GM06990 (cell line): ENCODE data around the gene VOPP1.
A peak's percentile ranks its signal among the peaks of the same experiment; 100 is the strongest.

Source experiments
- DNase-seq: peaks from one replicate; pipeline ENCODE4 v3.0.0-alpha.2; 2011; ENCODE audit not compliant: insufficient read length; ENCODE audit errors: extremely low read depth
- H3K27me3 ChIP-seq: replicated peaks from 2 replicates; pipeline ENCODE4 v1.6.0; 2011; ENCODE audit warnings: low read length; ENCODE audit not compliant: control insufficient read depth, insufficient read depth
- H3K36me3 ChIP-seq: 2 replicates; pipeline ENCODE4 v1.5.1; 2011; ENCODE audit warnings: low read length; ENCODE audit not compliant: control insufficient read depth, insufficient read depth
- H3K4me3 ChIP-seq: replicated peaks from 2 replicates; pipeline ENCODE4 v1.5.1; 2011; ENCODE audit warnings: low read depth, mild to moderate bottlenecking, control low read depth, low read length
- CTCF ChIP-seq: IDR thresholded peaks from 2 replicates; pipeline ENCODE4 v1.5.1; 2011; ENCODE audit warnings: low read length, control low read depth, mild to moderate bottlenecking, inconsistent platforms; ENCODE audit not compliant: insufficient read depth, poor library complexity, severe bottlenecking

Gene VOPP1

DNA sequence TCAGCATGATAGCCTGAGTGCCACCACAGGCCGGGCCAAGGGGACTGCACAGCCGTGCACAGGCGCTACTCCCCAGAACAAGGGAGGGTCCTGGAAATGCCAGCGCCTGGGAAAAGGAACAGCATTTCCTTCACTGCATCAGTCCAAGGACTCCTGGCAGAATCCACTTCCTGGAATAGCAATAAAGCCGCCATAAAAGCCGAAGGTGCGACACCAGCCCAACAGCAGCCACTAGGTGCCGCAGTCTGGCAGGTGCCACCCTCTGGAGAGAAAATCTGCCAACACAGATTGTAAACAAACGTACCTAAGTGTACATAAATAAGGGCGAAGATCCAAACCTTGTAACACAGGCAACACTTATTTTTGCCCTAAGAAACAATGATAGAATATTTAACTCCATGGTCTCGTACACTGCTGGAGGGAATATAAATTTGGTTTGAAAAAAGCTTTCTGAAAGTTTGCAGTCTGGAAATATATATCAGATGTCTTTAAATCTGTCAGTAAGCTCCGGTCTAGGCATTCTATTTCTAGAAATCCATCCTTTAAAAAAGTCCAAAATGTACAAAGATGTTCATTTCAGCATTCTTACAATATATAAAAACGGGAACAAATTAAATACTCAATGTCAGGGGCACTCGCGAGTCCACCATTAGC lies 22.2 kb downstream of the VOPP1 start:
- Histone ChIP-seq H3K4me3 (peak overlapping the region; percentile 10; the same call in 1 of the 2 replicates), H3K27me3 (no peaks in the 10 kb centered on the region), H3K36me3 (peaks cover 10% of the 10 kb centered on the region)
- no peak for DNase-seq
- TF ChIP-seq CTCF, result peak; percentile 91

DNA sequence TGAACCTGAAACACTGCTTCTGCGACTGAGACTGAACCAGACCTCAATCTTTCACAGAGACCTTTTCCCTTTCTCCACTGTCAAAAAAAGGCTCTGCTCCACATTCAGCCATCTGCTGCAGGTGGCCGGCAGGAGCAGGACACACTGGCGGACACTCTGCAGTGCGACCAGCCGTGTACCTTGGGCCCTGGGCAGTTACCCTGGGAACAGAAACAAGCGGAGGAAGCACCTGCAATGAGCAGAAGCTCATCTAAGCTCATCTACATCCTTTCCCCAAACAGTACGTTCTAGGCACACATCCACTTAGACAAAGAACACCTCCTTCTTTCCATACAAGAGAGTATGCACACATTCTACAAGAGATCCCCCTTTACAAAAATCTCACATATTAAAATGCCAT lies 22.8 kb downstream of the VOPP1 start:
- H3K4me3 ChIP-seq, result peak overlapping the region; percentile 6; the same call in 1 of the 2 replicates

DNA sequence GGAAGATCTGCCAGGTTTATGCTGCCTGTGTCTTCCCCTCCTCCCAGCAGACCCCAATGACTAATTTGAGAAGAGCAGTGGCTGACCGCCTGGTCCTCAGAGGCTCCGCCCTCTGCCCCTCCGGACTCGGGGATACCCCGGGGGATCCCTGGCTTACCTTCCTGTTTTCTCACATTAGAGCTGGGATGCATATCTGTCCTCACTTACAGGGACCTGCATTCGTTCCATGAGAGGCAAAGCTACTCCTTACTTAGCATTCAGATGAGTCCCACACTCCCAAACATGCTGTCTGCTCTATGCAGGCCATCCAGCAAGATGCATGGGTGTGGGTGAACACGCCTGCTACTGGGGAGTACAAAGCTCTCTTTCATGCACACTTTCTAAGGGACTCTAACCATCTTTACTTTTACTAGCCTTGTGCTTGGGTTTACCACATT lies 24.0 kb downstream of the VOPP1 start:
- H3K27me3 ChIP-seq, result no peaks in the 10 kb centered on the region
- TF ChIP-seq CTCF, result no peak
- H3K4me3 ChIP-seq, result no peak overlapping the region
- H3K36me3 ChIP-seq, result peaks cover 6% of the 10 kb centered on the region
- DNase-seq, result peak; percentile 71

More for the DNA sequence above, 22.8 kb downstream of the VOPP1 start:
- peak; percentile 54 for DNase-seq
- Histone ChIP-seq H3K27me3 (no peaks in the 10 kb centered on the region), H3K36me3 (peaks cover 7% of the 10 kb centered on the region)
- no peak for TF ChIP-seq CTCF

GRCh38 chr7:55546814-55547213 lies 25.5 kb downstream of the VOPP1 start:
- H3K36me3 ChIP-seq, result peaks cover 6% of the 10 kb centered on the region
- no peak for DNase-seq
- H3K4me3 ChIP-seq, result peak overlapping the region; percentile 11; the same call in 1 of the 2 replicates
- TF ChIP-seq CTCF, result no peak
- H3K27me3 ChIP-seq, result no peaks in the 10 kb centered on the region

- no peak for TF ChIP-seq CTCF
- no peak for DNase-seq
- H3K4me3 ChIP-seq, result no peak overlapping the region
- H3K36me3 ChIP-seq, result peaks cover 5% of the 10 kb centered on the region
- no peaks in the 10 kb centered on the region for H3K27me3 ChIP-seq
These were observed 26.8 kb downstream of the VOPP1 start for GRCh38 chr7:55545496-55545895.
